AG10803 (cell line): ENCODE measurements around the gene PTPRCAP.
A peak's percentile ranks its signal among the peaks of the same experiment; 100 is the strongest.

ENCODE experiments used
- DNase-seq: peaks from one replicate; pipeline ENCODE4 v3.0.0; 2010; ENCODE audit warnings: low read depth
- H3K4me3 ChIP-seq: 2 replicates; pipeline ENCODE4 v1.5.1; 2011; ENCODE audit warnings: mild to moderate bottlenecking, low read length, control low read depth
- TF ChIP-seq, protein P1 (sequence below): conservative IDR thresholded peaks from 2 replicates; pipeline ENCODE4 v1.5.1; 2011; ENCODE audit warnings: mild to moderate bottlenecking, low read length, control low read depth, inconsistent platforms

The PTPRCAP gene

DNA sequence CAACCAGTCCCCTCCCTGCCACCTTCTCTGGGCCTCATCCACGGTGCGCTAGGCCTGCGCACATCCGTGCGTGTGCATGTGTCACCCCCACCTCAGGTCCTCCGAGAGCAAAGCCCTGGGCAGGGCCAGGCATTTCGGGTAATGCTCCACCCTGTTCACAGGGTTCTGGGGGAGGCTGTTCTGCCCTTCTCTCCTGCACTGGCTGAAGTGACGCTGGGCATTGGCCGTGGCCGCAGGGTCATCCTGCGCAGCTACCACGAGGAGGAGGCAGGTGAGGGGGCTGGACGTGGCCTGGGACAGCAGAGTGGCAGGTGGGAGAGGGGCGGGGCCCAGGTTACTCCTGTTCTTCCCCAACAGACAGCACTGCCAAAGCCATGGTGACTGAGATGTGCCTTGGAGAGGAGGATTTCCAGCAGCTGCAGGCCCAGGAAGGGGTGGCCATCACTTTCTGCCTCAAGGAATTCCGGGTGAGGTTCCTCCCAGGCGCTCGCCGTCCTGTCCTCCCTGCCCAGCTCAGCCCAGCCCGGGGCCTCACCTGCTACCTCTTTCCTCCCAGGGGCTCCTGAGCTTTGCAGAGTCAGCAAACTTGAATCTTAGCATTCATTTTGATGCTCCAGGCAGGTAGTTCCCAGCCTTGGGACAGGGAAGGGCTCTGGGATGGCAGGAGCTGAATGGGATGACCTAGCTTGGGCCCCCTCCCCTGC lies 41.8 kb downstream of the PTPRCAP start:
- DNase-seq: no peak

DNA sequence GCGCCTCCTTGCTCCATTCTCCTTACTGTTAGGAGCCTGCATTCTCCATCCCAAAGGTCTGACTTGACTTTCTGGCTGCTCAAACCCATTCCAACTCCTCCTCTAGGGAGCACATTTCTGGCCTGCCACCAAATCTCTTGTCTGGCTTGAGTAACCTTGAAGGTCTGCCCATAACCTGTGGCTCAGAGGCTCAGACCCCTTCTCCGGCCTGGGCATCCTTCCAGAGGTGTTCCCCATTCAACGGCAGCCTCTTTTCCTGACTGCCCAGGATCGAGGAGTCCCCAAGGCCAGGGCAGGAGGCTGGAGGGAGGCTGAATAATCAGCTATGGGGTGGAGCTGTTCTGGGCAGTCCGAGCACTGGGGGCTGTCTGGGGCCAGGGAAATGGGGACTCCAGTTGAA lies 43.5 kb downstream of the PTPRCAP start:
- H3K4me3 ChIP-seq: no peak overlapping the region
- TF ChIP-seq, protein P1, sequence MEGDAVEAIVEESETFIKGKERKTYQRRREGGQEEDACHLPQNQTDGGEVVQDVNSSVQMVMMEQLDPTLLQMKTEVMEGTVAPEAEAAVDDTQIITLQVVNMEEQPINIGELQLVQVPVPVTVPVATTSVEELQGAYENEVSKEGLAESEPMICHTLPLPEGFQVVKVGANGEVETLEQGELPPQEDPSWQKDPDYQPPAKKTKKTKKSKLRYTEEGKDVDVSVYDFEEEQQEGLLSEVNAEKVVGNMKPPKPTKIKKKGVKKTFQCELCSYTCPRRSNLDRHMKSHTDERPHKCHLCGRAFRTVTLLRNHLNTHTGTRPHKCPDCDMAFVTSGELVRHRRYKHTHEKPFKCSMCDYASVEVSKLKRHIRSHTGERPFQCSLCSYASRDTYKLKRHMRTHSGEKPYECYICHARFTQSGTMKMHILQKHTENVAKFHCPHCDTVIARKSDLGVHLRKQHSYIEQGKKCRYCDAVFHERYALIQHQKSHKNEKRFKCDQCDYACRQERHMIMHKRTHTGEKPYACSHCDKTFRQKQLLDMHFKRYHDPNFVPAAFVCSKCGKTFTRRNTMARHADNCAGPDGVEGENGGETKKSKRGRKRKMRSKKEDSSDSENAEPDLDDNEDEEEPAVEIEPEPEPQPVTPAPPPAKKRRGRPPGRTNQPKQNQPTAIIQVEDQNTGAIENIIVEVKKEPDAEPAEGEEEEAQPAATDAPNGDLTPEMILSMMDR: no peak
- no peak for DNase-seq

More for the DNA sequence above, 41.8 kb downstream of the PTPRCAP start:
- TF ChIP-seq, protein P1: no peak
- H3K4me3 ChIP-seq: no peak overlapping the region

- H3K4me3 ChIP-seq: no peak overlapping the region
- no peak for DNase-seq
- TF ChIP-seq, protein P1: no peak
These were observed 44.0 kb downstream of the PTPRCAP start for GRCh38 chr11:67393437-67393836.

DNA sequence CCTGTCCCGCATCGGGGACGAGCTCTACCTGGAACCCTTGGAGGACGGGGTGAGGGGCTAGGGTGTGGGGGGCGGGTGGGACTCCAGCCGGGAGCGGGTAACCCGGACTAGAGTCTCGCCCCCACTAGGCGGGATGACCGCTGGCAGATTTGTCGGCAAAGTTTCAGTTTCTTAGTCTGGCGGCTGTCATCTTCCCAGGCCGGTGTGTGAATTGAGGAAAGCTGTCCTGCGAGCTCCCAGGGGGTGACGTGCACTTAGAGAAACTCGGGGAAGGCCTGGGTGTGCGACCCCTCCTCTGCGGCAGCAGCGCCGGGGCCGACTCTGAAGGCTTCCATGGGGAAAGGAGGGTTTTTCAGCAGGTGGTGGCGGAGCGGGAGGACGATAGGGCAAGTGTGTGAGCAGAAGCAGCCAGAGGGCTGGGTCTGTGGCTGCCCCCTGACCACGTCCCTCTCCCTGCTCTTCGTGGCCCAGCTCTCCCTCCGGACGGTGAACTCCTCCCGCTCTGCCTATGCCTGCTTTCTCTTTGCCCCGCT lies 45.2 kb downstream of the PTPRCAP start:
- no peak for DNase-seq
- H3K4me3 ChIP-seq: peak overlapping the region; percentile 65
- TF ChIP-seq, protein P1: no peak

DNA sequence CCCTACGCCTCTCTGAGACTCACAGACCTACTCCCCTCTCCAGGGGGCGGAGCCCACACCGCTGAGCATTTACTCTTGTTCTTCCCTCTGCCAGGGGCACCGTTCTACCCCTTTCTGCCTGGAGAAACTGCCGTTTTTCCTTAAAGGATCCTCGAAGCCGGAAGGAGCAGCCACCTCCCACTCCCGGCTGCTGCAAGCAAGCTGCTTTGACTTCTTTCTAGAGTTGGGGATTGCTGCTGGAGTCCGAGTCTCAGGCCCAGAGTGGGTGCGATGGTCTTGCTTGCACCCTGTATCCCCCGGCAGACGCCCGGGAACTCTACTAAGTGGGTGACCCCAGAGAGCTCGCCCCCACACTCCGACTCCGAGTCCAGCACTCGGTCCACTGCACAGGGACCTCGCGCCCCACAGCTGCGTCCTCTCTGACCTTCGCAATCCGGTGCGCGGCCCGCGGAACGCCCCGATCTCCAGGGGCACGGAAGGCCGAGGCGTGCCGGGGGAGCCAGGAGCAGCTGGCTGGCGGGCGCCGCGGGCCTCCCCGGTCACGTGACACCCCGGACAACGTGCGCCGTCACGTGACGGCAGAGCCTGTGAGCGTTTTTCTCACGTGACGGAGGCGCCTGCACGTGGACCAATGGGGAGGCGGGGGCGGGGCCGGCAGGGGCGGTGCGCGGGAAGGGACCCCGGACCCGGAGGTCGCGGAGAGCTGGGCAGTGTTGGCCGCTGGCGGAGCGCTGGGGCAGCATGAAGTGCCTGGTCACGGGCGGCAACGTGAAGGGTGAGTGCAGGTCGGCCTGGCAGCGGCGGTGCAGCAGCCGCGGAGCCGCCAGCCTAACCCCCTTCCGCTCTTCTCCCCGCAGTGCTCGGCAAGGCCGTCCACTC lies 45.9 kb downstream of the PTPRCAP start, which contains the start of gene RAD9A:
TSS of gene RAD9A (plus strand) at position 683 of the 879 bp plus-strand sequence. CDS start at position 742, 59 bp downstream.
- TF ChIP-seq, protein P1: no peak
- DNase-seq: peak; percentile 90
- H3K4me3 ChIP-seq: peak within 1 kb of the TSS; percentile 65

DNA sequence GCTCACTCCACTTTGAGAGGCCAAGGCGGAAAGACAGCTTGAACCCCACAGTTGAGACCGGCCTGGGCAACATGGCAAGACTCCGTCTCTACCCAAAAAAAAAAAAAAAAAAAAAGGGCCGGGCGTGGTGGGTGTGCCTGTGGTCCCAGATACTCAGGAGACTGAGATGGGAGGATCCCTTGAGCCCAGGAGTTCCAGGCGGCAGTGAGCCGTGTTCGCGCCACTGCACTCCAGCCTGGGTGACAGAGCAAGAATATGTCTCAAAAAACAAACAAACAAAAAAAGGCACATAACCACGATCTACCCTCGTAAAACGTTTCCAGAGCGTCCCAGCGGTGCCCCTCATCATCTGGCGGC lies 46.6 kb downstream of the PTPRCAP start:
- DNase-seq: no peak
- TF ChIP-seq, protein P1: no peak
- peak overlapping the region; percentile 65 for H3K4me3 ChIP-seq

DNA sequence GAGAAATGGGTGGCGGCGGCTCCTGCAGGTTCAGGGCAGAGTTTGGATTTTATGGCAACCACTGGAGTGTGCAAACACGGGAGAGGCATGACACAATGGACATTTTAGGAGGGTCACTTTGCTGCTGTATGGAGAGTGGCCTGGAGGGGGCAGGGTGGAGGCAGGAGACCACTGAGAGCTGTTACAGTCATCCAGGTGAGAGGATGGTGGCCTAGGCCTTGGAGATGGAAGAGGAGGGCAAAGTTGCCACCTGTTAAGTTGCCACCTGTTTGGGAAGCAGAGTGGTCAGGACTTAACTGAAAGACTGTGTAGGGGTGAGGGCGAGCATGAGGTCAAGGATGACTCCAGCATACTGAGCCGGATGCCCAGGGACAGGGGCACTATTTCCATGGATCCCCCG lies 48.0 kb downstream of the PTPRCAP start:
- TF ChIP-seq, protein P1: peak; percentile 61
- DNase-seq: no peak
- no peak overlapping the region for H3K4me3 ChIP-seq
